ENCODE data around the gene L3MBTL2. TPM values are rescaled to one million over a fixed set of nuclear protein-coding genes. Genes with fewer than 3 reads are reported as not detected.
"Not testable (repeated sequence)": the region's sequence is repeated elsewhere in the genome, so short reads cannot be mapped to it uniquely, and the experiment has no call there.

L3MBTL2 gene
- total RNA-seq: 51.9 and 56.6 TPM in 2 replicates

- Mint-ChIP-seq H3K27ac (peak within 1 kb of the TSS; percentile 94), H3K36me3 (ENCODE audit: low read depth) (peaks cover 16% of the 10 kb centered on the region), H3K4me3 (peak within 1 kb of the TSS; percentile 97), H3K9me3 (no peaks in the 10 kb centered on the region), H3K4me1 (ENCODE audit: low read depth) (peaks cover 21% of the 10 kb centered on the region), H3K27me3 (ENCODE audit: insufficient read depth) (peaks cover 12% of the 10 kb centered on the region)
- intact Hi-C loops (cut with micrococcal nuclease): loop anchor here (1.0 to 5.0 kb wide), 10 partner anchors 8 to 1028 kb away; partner anchors contain the start of genes ACO2, PHF5A, RANGAP1 and RBX1
- DNase-seq (ENCODE audit: low spot score): peak; percentile 98
Observed at GRCh38 chr22:41204992-41205900, at the start of gene L3MBTL2. Gene L3MBTL2 (plus strand): TSS chr22:41205312. CDS start chr22:41205363, 51 bp downstream.

GRCh38 chr22:41157083-41157482 lies 48.0 kb upstream of the L3MBTL2 start:
- intact Hi-C loops (cut with micrococcal nuclease): no loop called here

DNA sequence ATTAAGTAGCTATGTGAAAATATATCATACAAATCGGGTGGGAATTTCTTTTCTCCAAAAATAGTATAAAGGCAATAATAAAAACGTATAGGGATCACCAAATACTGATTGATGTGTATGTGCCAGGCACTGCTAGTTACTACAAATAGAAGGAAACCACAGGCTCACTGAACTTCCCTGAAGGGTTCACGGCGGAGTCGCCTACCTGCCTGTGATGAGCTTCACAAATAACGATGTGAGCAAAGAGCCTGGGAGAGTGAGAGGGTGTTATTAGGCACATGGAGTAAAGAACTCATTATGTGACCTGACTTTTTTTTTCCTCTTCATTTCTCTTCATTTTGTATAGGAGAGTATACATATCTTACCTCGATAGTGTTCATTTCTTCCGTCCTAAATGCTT lies 36.0 kb upstream of the L3MBTL2 start:
- Mint-ChIP-seq H3K36me3 (ENCODE audit: low read depth) (peaks cover 46% of the 10 kb centered on the region), H3K27ac (no peak overlapping the region), H3K27me3 (ENCODE audit: insufficient read depth) (no peaks in the 10 kb centered on the region), H3K4me1 (ENCODE audit: low read depth) (no peaks in the 10 kb centered on the region), H3K9me3 (no peaks in the 10 kb centered on the region), H3K4me3 (no peak overlapping the region)
- DNase-seq (ENCODE audit: low spot score): no peak
- intact Hi-C loops (cut with micrococcal nuclease): no loop called here

More at GRCh38 chr22:41157083-41157482, 48.0 kb upstream of the L3MBTL2 start:
- Mint-ChIP-seq H3K27me3 (ENCODE audit: insufficient read depth) (no peaks in the 10 kb centered on the region), H3K27ac (no peak overlapping the region), H3K4me1 (ENCODE audit: low read depth) (no peaks in the 10 kb centered on the region), H3K9me3 (no peaks in the 10 kb centered on the region), H3K4me3 (no peak overlapping the region), H3K36me3 (ENCODE audit: low read depth) (peaks cover 54% of the 10 kb centered on the region)
- DNase-seq (ENCODE audit: low spot score): no peak

DNA sequence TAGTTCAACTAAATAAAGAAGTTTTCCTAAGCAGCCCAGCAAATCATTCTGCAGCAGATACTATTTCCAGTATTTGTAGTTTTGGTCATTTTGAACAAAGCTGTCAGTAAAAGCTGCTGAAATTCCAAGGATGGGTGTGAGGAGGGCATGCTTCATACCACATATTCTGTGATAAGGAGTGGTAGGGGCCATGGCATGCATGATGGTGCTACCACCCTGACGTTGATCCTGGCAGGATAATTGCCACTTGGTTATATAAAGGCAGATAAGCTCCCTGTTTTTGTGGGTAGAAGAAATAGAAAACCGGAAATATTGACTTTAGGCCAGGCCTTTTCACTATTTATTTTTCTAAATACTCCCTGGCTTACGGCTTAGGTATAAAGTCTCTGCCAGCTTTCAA lies 33.1 kb upstream of the L3MBTL2 start:
- no peaks in the 10 kb centered on the region for H3K9me3 Mint-ChIP-seq
- H3K36me3 Mint-ChIP-seq (ENCODE audit: low read depth): peaks cover 54% of the 10 kb centered on the region
- no peak overlapping the region for H3K4me3 Mint-ChIP-seq
- H3K27ac Mint-ChIP-seq: no peak overlapping the region
- H3K27me3 Mint-ChIP-seq (ENCODE audit: insufficient read depth): no peaks in the 10 kb centered on the region
- no peak for DNase-seq (ENCODE audit: low spot score)
- intact Hi-C loops (cut with micrococcal nuclease): no loop called here
- peaks cover 15% of the 10 kb centered on the region for H3K4me1 Mint-ChIP-seq (ENCODE audit: low read depth)

DNA sequence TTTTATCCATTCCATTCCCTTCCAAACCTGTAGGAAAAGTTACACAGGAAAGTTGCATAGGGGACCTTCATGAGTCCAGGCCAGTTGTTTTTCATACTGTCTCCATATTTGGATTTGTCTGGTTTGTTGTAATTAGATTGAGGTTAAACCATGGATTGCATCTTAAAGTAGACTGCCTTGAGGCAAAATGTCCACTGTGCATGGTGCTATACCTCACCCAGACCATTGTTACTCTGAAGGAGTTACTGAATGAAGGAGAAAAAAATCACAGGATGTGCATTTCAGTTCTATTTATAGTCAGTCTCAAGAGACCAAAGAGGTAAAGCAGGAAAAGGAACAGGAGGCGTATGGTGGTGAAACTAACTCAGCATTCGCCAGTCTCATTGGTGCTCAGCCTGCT lies 29.6 kb upstream of the L3MBTL2 start:
- Mint-ChIP-seq H3K27me3 (ENCODE audit: insufficient read depth) (no peaks in the 10 kb centered on the region), H3K27ac (no peak overlapping the region), H3K36me3 (ENCODE audit: low read depth) (peaks cover 36% of the 10 kb centered on the region), H3K4me1 (ENCODE audit: low read depth) (peaks cover 15% of the 10 kb centered on the region), H3K4me3 (no peak overlapping the region), H3K9me3 (no peaks in the 10 kb centered on the region)
- DNase-seq (ENCODE audit: low spot score): no peak
- intact Hi-C loops (cut with micrococcal nuclease): no loop called here

DNA sequence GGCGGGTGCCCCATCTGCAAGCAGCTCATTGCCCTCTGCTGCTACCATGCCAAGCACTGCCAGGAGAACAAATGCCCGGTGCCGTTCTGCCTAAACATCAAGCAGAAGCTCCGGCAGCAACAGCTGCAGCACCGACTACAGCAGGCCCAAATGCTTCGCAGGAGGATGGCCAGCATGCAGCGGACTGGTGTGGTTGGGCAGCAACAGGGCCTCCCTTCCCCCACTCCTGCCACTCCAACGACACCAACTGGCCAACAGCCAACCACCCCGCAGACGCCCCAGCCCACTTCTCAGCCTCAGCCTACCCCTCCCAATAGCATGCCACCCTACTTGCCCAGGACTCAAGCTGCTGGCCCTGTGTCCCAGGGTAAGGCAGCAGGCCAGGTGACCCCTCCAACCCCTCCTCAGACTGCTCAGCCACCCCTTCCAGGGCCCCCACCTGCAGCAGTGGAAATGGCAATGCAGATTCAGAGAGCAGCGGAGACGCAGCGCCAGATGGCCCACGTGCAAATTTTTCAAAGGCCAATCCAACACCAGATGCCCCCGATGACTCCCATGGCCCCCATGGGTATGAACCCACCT lies 28.0 kb upstream of the L3MBTL2 start:
- DNase-seq (ENCODE audit: low spot score): no peak
- Mint-ChIP-seq H3K27me3 (ENCODE audit: insufficient read depth) (no peaks in the 10 kb centered on the region), H3K36me3 (ENCODE audit: low read depth) (peaks cover 39% of the 10 kb centered on the region), H3K4me1 (ENCODE audit: low read depth) (peaks cover 21% of the 10 kb centered on the region), H3K27ac (no peak overlapping the region), H3K9me3 (no peaks in the 10 kb centered on the region), H3K4me3 (no peak overlapping the region)
- intact Hi-C loops (cut with micrococcal nuclease): no loop called here

GRCh38 chr22:41177622-41178424 lies 27.3 kb upstream of the L3MBTL2 start:
- DNase-seq (ENCODE audit: low spot score): no peak
- H3K36me3 Mint-ChIP-seq (ENCODE audit: low read depth): peaks cover 36% of the 10 kb centered on the region
- H3K4me1 Mint-ChIP-seq (ENCODE audit: low read depth): peaks cover 21% of the 10 kb centered on the region
- intact Hi-C loops (cut with micrococcal nuclease): no loop called here
- no peak overlapping the region for H3K27ac Mint-ChIP-seq
- no peaks in the 10 kb centered on the region for H3K9me3 Mint-ChIP-seq
- no peaks in the 10 kb centered on the region for H3K27me3 Mint-ChIP-seq (ENCODE audit: insufficient read depth)
- no peak overlapping the region for H3K4me3 Mint-ChIP-seq

DNA sequence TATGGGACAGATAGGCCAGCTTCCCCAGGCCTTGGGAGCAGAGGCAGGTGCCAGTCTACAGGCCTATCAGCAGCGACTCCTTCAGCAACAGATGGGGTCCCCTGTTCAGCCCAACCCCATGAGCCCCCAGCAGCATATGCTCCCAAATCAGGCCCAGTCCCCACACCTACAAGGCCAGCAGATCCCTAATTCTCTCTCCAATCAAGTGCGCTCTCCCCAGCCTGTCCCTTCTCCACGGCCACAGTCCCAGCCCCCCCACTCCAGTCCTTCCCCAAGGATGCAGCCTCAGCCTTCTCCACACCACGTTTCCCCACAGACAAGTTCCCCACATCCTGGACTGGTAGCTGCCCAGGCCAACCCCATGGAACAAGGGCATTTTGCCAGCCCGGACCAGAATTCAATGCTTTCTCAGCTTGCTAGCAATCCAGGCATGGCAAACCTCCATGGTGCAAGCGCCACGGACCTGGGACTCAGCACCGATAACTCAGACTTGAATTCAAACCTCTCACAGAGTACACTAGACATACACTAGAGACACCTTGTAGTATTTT lies 26.6 kb upstream of the L3MBTL2 start:
- Mint-ChIP-seq H3K27me3 (ENCODE audit: insufficient read depth) (no peaks in the 10 kb centered on the region), H3K4me3 (no peak overlapping the region), H3K27ac (peak overlapping the region; percentile 64), H3K4me1 (ENCODE audit: low read depth) (peaks cover 21% of the 10 kb centered on the region), H3K36me3 (ENCODE audit: low read depth) (peaks cover 31% of the 10 kb centered on the region), H3K9me3 (no peaks in the 10 kb centered on the region)
- intact Hi-C loops (cut with micrococcal nuclease): no loop called here
- no peak for DNase-seq (ENCODE audit: low spot score)

GRCh38 chr22:41180362-41180761 lies 24.8 kb upstream of the L3MBTL2 start:
- H3K27ac Mint-ChIP-seq: not testable (repeated sequence)

DNA sequence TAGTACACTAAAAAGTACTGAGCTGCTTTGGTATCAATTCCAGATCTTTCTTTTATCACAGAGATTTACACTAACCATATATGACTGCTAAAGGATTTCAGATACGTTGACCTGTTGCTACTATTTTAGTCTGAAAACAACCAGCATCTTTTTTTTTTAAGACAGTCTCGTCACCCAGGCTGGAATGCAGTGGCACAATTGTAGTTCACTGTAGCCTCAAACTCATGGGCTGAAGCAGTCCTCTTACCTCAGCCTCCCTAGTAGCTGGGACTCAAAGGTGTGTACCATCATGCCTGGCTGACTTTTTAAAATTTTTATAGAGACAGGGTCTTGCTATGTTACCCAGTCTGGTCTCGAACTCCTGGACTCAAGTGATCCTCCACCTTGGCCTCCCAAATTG lies 24.2 kb upstream of the L3MBTL2 start:
- no peak for DNase-seq (ENCODE audit: low spot score)
- H3K9me3 Mint-ChIP-seq: no peaks in the 10 kb centered on the region
- peaks cover 17% of the 10 kb centered on the region for H3K36me3 Mint-ChIP-seq (ENCODE audit: low read depth)
- peaks cover 5% of the 10 kb centered on the region for H3K4me1 Mint-ChIP-seq (ENCODE audit: low read depth)
- no peak overlapping the region for H3K27ac Mint-ChIP-seq
- H3K4me3 Mint-ChIP-seq: no peak overlapping the region
- no peaks in the 10 kb centered on the region for H3K27me3 Mint-ChIP-seq (ENCODE audit: insufficient read depth)
- intact Hi-C loops (cut with micrococcal nuclease): no loop called here

More at GRCh38 chr22:41180362-41180761, 24.8 kb upstream of the L3MBTL2 start:
- DNase-seq (ENCODE audit: low spot score); H3K9me3 Mint-ChIP-seq; H3K4me3 Mint-ChIP-seq; intact Hi-C loops (cut with micrococcal nuclease); H3K4me1 Mint-ChIP-seq (ENCODE audit: low read depth); H3K27me3 Mint-ChIP-seq (ENCODE audit: insufficient read depth): not testable (repeated sequence)
- peaks cover 23% of the 10 kb centered on the region for H3K36me3 Mint-ChIP-seq (ENCODE audit: low read depth)

DNA sequence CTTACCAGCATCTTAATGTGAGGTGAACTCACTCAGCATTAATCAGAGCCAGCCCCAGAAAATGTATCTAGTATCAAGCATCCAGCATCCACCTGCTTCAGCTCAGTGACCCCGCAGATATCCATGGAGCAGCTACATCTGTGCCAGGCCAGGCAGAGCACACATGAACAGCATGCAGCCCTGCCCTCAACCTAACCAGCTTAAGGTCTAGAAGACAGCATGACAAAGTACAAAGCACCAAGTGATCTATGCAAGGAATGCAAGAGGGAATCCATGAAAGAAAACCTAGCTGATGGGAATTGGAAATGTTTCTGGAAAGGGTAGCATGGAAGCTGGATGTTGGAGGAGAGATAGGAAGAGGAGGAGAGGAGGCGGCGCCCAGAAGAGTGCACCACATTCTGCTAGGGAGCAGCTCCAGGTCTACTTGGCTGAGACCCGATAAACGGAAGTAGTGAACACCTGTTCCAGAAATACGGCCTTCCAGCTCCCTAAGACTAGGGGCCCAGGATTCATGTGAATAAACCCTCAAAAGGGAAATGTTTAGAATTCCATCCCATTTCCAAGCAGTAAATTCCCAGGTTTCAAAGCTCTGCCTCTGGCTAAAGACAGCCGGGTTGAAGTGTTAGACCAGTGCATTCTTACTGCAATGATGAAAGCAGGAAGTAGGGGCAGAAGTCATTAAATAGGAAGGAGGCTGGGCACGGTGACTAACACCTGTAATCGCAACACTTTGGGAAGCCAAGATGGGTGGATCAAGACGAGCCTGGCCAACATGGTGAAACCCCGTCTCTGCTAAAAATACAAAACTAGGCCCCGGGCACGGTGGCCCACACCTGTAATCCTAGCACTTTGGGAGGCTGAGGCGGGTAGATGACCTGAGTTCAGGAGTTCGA lies 23.5 kb upstream of the L3MBTL2 start:
- no peaks in the 10 kb centered on the region for H3K27me3 Mint-ChIP-seq (ENCODE audit: insufficient read depth)
- H3K36me3 Mint-ChIP-seq (ENCODE audit: low read depth): peaks cover 13% of the 10 kb centered on the region
- no peak for DNase-seq (ENCODE audit: low spot score)
- no peak overlapping the region for H3K4me3 Mint-ChIP-seq
- H3K27ac Mint-ChIP-seq: no peak overlapping the region
- H3K9me3 Mint-ChIP-seq: no peaks in the 10 kb centered on the region
- H3K4me1 Mint-ChIP-seq (ENCODE audit: low read depth): peaks cover 5% of the 10 kb centered on the region
- intact Hi-C loops (cut with micrococcal nuclease): no loop called here

DNA sequence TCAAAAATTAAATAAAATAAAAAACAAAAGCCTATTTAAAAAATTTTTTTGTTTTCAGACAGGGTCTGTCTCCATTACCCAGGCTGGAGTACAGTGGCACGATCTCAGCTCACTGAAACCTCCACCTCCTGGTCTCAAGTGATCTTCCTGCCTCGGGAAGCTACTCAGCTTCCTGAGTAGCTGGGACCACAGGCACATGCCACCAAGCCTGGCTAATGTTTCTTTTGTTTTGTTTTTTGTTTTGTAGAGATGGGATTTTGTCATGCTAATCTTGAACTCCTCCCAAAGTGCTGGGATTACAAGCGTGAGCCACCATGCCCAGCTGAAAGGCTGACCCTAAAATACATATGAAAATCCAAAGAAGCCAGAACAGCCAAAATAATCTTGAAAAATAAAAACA lies 20.4 kb upstream of the L3MBTL2 start:
- intact Hi-C loops (cut with micrococcal nuclease): no loop called here
- H3K4me3 Mint-ChIP-seq: no peak overlapping the region
- DNase-seq (ENCODE audit: low spot score): no peak

More for the DNA sequence above, 20.4 kb upstream of the L3MBTL2 start:
- Mint-ChIP-seq H3K9me3 (no peaks in the 10 kb centered on the region), H3K27ac (no peak overlapping the region), H3K4me1 (ENCODE audit: low read depth) (peaks cover 5% of the 10 kb centered on the region), H3K27me3 (ENCODE audit: insufficient read depth) (no peaks in the 10 kb centered on the region), H3K36me3 (ENCODE audit: low read depth) (peaks cover 3% of the 10 kb centered on the region)

Data from activated T-helper 1 cell treated with anti-CD3 and anti-CD28 coated beads, Interleukin-12 subunit alpha, Interleukin-12 subunit beta, Interleukin-2, Interleukin-4 antibody, amounts not matched to agents 30 ng/mL and 10 ng/mL and 1 ng/mL, durations not matched to agents 14 hours and 24 hours and 36 hours (primary cell).